ENCODE results near the gene PARVB. TPM values are rescaled to one million over a fixed set of nuclear protein-coding genes. Genes with fewer than 3 reads are reported as not detected.

PARVB gene
- total and polyA plus RNA-seq, 9 of the 15 experiments (the other 6 are each of a cell fraction or from before 2014, with no cell fraction given) = 1.1 to 59.2 (median 29.2) TPM

- TF ChIP-seq, protein P1, sequence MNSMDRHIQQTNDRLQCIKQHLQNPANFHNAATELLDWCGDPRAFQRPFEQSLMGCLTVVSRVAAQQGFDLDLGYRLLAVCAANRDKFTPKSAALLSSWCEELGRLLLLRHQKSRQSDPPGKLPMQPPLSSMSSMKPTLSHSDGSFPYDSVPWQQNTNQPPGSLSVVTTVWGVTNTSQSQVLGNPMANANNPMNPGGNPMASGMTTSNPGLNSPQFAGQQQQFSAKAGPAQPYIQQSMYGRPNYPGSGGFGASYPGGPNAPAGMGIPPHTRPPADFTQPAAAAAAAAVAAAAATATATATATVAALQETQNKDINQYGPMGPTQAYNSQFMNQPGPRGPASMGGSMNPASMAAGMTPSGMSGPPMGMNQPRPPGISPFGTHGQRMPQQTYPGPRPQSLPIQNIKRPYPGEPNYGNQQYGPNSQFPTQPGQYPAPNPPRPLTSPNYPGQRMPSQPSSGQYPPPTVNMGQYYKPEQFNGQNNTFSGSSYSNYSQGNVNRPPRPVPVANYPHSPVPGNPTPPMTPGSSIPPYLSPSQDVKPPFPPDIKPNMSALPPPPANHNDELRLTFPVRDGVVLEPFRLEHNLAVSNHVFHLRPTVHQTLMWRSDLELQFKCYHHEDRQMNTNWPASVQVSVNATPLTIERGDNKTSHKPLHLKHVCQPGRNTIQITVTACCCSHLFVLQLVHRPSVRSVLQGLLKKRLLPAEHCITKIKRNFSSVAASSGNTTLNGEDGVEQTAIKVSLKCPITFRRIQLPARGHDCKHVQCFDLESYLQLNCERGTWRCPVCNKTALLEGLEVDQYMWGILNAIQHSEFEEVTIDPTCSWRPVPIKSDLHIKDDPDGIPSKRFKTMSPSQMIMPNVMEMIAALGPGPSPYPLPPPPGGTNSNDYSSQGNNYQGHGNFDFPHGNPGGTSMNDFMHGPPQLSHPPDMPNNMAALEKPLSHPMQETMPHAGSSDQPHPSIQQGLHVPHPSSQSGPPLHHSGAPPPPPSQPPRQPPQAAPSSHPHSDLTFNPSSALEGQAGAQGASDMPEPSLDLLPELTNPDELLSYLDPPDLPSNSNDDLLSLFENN (IDR thresholded peaks at IDR 0.05; ENCODE audit: low read depth in 2 of 2, low read length in 2 of 2) = no peak
- TF ChIP-seq ZNF232 (CRISPR knock-in tag; IDR thresholded peaks at IDR 0.05) (no peak), ZKSCAN1 (IDR thresholded peaks at IDR 0.05; ENCODE audit: low read depth, low read length) (no peak), CC2D1A (IDR thresholded peaks at IDR 0.05) (no peak)
Measured at GRCh38 chr22:43995057-43995685, 28.9 kb upstream of the PARVB start (continued).

DNA sequence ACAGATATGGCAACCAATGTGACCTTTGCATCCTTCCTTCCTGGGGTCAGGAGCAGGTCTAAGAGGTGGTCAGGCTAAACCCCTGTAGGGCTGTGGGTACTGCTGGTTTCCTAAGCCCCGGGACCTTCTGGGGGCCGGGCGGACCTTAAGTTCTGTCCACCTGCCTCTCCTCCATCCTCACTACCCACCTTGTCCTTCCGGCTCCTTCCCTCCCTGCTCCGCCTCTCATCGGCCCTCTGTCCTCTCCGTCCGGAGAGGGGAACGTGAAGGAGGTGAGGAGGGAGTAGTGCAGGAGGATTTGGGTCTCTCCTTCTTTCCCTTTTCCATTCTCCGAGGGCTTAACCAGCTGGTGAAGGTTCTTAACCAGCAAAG is 28.3 kb upstream of the PARVB start:
- H3K27me3 ChIP-seq (ENCODE audit: control insufficient read depth in 2 of 2, insufficient read depth in 2 of 2, low read length in 2 of 2) = no peaks in the 10 kb centered on the region
- H3K9ac ChIP-seq (ENCODE audit: insufficient read depth in 1 of 2, low read depth in 2 of 2, low read length in 2 of 2) = no peak overlapping the region
- FAIRE-seq = no peak
- ChIA-PET CTCF (ENCODE audit: low intra/inter-chr PET ratio) (interaction anchor here (1.8 kb wide), 1 partner anchor 90 kb away, joined by 7 read pairs; no protein-coding TSS in a partner anchor), POLR2A (interaction anchor here (0.7 kb wide), 1 partner anchor 632 kb away, joined by 3 read pairs; no protein-coding TSS in a partner anchor)
- H3K27ac ChIP-seq (ENCODE audit: extremely low read depth, low read depth, low read length) = no peak overlapping the region
- H3K4me1 ChIP-seq (replicated peaks in 1 of 2; ENCODE audit: control insufficient read depth in 2 of 2, insufficient read depth in 2 of 2, low read length in 2 of 2) = peaks cover 0 to 7% of the 10 kb centered on the region in 2 experiments; a peak in 1 of 5 replicates
- H3K36me3 ChIP-seq (ENCODE audit: control insufficient read depth, insufficient read depth, low read length) = peaks cover 60% of the 10 kb centered on the region; the same call in 2 of the 3 replicates
- WGBS (ENCODE audit: insufficient coverage, low coverage, missing lambda C conversion rate) = 100% methylated on average over 3 of the region's 10 CpGs
- no peak overlapping the region for H3K4me2 ChIP-seq (ENCODE audit: insufficient read depth, low read length)
- BruUV-seq (replicated peaks) = no TSS peak
- no peak overlapping the region for H3K4me3 ChIP-seq
- no peaks in the 10 kb centered on the region for H3K79me2 ChIP-seq (ENCODE audit: control insufficient read depth, insufficient read depth, low read length)
- no peak overlapping the region for H2AFZ ChIP-seq (ENCODE audit: low read depth, low read length)
- no peaks in the 10 kb centered on the region for H3K9me1 ChIP-seq (ENCODE audit: control insufficient read depth, insufficient read depth, low read length)
- no peak for ATAC-seq
- DNase-seq (ENCODE audit: extremely low read depth in 1 of 4, low spot score in 3 of 4) = no peak
- intact Hi-C loops (cut with micrococcal nuclease) (loop anchor here (10.0 kb wide), 1 partner anchor 629 kb away; no protein-coding TSS in a partner anchor), in situ Hi-C loops (cut with MboI) (loop anchor here (5.0 kb wide), 1 partner anchor 82 kb away; no protein-coding TSS in a partner anchor)
- H3K9me3 ChIP-seq (replicated peaks; ENCODE audit: control insufficient read depth, insufficient read depth, low read depth, low read length) = no peaks in the 10 kb centered on the region
- peaks cover 10% of the 10 kb centered on the region; the same call in 1 of the 2 replicates for H4K20me1 ChIP-seq (replicated peaks; ENCODE audit: control insufficient read depth, insufficient read depth, low read length)
- TF ChIP-seq SAP30 (IDR thresholded peaks at IDR 0.05; ENCODE audit: borderline replicate concordance, insufficient read depth, low read depth, low read length, poor library complexity, severe bottlenecking) (no peak), PCBP1 (IDR thresholded peaks at IDR 0.05; ENCODE audit: low read depth, low read length, poor library complexity, severe bottlenecking) (no peak), E4F1 (CRISPR knock-in tag; IDR thresholded peaks at IDR 0.05; ENCODE audit: borderline replicate concordance) (no peak), MEF2A (IDR thresholded peaks at IDR 0.05; ENCODE audit: control insufficient read depth, low read depth, low read length) (no peak), CBX8 (IDR thresholded peaks at IDR 0.05; ENCODE audit: borderline replicate concordance, extremely low read depth, low read depth, low read length, poor library complexity, severe bottlenecking) (no peak), NEUROD1 (IDR thresholded peaks at IDR 0.05; ENCODE audit: borderline replicate concordance, low read depth, low read length, partially characterized antibody) (no peak)
- TF ChIP-seq, protein P2, sequence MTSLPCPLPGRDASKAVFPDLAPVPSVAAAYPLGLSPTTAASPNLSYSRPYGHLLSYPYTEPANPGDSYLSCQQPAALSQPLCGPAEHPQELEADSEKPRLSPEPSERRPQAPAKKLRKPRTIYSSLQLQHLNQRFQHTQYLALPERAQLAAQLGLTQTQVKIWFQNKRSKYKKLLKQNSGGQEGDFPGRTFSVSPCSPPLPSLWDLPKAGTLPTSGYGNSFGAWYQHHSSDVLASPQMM (CRISPR knock-in tag; IDR thresholded peaks at IDR 0.05) = no peak
